Upper lobe of right lung (tissue), 1 donor: ENCODE results near the gene KIF6. TPM values are rescaled to one million over a fixed set of nuclear protein-coding genes. Genes with fewer than 3 reads are reported as not detected.
A peak's percentile ranks its signal among the peaks of the same experiment; 100 is the strongest.

Source experiments
- ATAC-seq: fragments of 200-7000 bp; cut with Tn5 transposase; one replicate; pipeline ENCODE4 v1.9.1; 2020; ENCODE audit warnings: mild to moderate bottlenecking, moderate library complexity
- DNase-seq: peaks from one replicate; pipeline ENCODE4 v3.0.0-alpha.2; 2020
- H3K27ac ChIP-seq: fragments of 200-600 bp; one replicate; pipeline ENCODE4 v1.8.0; 2022
- H3K27me3 ChIP-seq: fragments of 200-600 bp; one replicate; pipeline ENCODE4 v1.8.0; 2022; ENCODE audit warnings: mild to moderate bottlenecking
- H3K36me3 ChIP-seq: fragments of 200-600 bp; one replicate; pipeline ENCODE4 v1.8.0; 2022
- H3K4me1 ChIP-seq: fragments of 200-600 bp; one replicate; pipeline ENCODE4 v1.8.0; 2022
- H3K4me3 ChIP-seq: fragments of 200-600 bp; one replicate; pipeline ENCODE4 v1.8.0; 2022; ENCODE audit warnings: mild to moderate bottlenecking
- H3K9me3 ChIP-seq: fragments of 200-600 bp; one replicate; pipeline ENCODE4 v1.8.0; 2022
- intact Hi-C: fragments of 100-400 bp; cut with DNase I; formaldehyde crosslinking; loops from one replicate; pipeline ENCODE4 v1.11.0; 2022
- total RNA-seq: library from RNA; stranded (reverse); fragmentation: NEBNext Ultra II Directional; extraction: Animal tissue kit (Norgen Biotek cat#: 25700); gene quantifications from one replicate; pipeline ENCODE4 v1.2.1, GENCODE V29; 2021
- TF ChIP-seq, protein P1 (sequence below): fragments of 200-600 bp; IDR thresholded peaks from one replicate; pipeline ENCODE4 v1.8.0; 2022; ENCODE audit warnings: antibody characterized with exemption
- donor health status: DM: no; HTN: yes; CAD: no; lungs with severe emphysema.

Gene KIF6
- total RNA-seq, 1 donor from 2014 or later, result 0.49 TPM

GRCh38 chr6:39558079-39558478, 167.1 kb downstream of the KIF6 start:
- ATAC-seq, result no peak
- Histone ChIP-seq H3K4me3 (no peak overlapping the region), H3K36me3 (no peaks in the 10 kb centered on the region), H3K27ac (no peak overlapping the region), H3K27me3 (no peaks in the 10 kb centered on the region), H3K4me1 (no peaks in the 10 kb centered on the region), H3K9me3 (no peaks in the 10 kb centered on the region)
- intact Hi-C loops, result no loop called here
- no peak for DNase-seq
- TF ChIP-seq, protein P1, sequence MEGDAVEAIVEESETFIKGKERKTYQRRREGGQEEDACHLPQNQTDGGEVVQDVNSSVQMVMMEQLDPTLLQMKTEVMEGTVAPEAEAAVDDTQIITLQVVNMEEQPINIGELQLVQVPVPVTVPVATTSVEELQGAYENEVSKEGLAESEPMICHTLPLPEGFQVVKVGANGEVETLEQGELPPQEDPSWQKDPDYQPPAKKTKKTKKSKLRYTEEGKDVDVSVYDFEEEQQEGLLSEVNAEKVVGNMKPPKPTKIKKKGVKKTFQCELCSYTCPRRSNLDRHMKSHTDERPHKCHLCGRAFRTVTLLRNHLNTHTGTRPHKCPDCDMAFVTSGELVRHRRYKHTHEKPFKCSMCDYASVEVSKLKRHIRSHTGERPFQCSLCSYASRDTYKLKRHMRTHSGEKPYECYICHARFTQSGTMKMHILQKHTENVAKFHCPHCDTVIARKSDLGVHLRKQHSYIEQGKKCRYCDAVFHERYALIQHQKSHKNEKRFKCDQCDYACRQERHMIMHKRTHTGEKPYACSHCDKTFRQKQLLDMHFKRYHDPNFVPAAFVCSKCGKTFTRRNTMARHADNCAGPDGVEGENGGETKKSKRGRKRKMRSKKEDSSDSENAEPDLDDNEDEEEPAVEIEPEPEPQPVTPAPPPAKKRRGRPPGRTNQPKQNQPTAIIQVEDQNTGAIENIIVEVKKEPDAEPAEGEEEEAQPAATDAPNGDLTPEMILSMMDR, result no peak

GRCh38 chr6:39555136-39555535, 170.1 kb downstream of the KIF6 start:
- Histone ChIP-seq H3K9me3 (no peaks in the 10 kb centered on the region), H3K27ac (no peak overlapping the region), H3K36me3 (no peaks in the 10 kb centered on the region), H3K27me3 (no peaks in the 10 kb centered on the region), H3K4me3 (no peak overlapping the region), H3K4me1 (no peaks in the 10 kb centered on the region)
- DNase-seq, result no peak
- intact Hi-C loops, result no loop called here
- ATAC-seq, result peak; percentile 26
- TF ChIP-seq, protein P1, result no peak

- ATAC-seq (peak; percentile 48), DNase-seq (no peak)
- TF ChIP-seq, protein P1, result no peak
- intact Hi-C loops, result no loop called here
- no peaks in the 10 kb centered on the region for H3K9me3 ChIP-seq
- H3K4me3 ChIP-seq, result no peak overlapping the region
- H3K4me1 ChIP-seq, result no peaks in the 10 kb centered on the region
- H3K36me3 ChIP-seq, result no peaks in the 10 kb centered on the region
- no peak overlapping the region for H3K27ac ChIP-seq
- H3K27me3 ChIP-seq, result no peaks in the 10 kb centered on the region
Measured at GRCh38 chr6:39553860-39554802, 171.1 kb downstream of the KIF6 start.

DNA sequence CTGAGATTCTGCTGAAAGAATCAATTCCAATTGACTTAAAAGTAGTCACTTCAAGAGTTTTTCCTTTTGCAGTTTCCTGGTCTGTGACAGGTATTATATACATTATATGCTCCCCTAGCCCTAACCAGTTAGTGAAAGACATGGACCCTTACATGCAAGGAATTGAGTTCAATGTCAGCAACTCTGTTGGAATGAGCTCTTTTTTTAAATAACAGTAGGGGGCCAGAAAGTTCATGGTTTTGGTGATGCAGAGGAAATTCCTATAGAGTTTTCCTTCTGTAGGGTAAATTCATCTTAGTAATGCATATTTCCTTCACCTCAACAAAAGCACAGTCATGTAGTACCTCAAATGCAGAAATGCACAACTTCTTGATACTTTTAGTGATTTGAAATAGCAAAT, 172.2 kb downstream of the KIF6 start:
- Histone ChIP-seq H3K9me3 (no peaks in the 10 kb centered on the region), H3K4me1 (no peaks in the 10 kb centered on the region), H3K27me3 (no peaks in the 10 kb centered on the region), H3K4me3 (no peak overlapping the region), H3K27ac (no peak overlapping the region), H3K36me3 (no peaks in the 10 kb centered on the region)
- DNase-seq, result no peak
- intact Hi-C loops, result no loop called here
- TF ChIP-seq, protein P1, result no peak
- no peak for ATAC-seq

- H3K27me3 ChIP-seq, result no peaks in the 10 kb centered on the region
- no peak for ATAC-seq
- no peaks in the 10 kb centered on the region for H3K9me3 ChIP-seq
- H3K27ac ChIP-seq, result no peak overlapping the region
- H3K4me1 ChIP-seq, result no peaks in the 10 kb centered on the region
- no peaks in the 10 kb centered on the region for H3K36me3 ChIP-seq
- no peak overlapping the region for H3K4me3 ChIP-seq
- TF ChIP-seq, protein P1, result no peak
- intact Hi-C loops, result no loop called here
- DNase-seq, result no peak
Measured at GRCh38 chr6:39550191-39550590, 175.0 kb downstream of the KIF6 start.
